Esophagus (tissue), 2 donors: ENCODE results near the gene TMEM98. TPM values are rescaled to one million over a fixed set of nuclear protein-coding genes. Genes with fewer than 3 reads are reported as not detected.
"Not testable (repeated sequence)": the region's sequence is repeated elsewhere in the genome, so short reads cannot be mapped to it uniquely, and the experiment has no call there.

Source experiments
- H3K27ac ChIP-seq, 2 donors: one replicate each; pipeline ENCODE4 v1.5.1; 2013; ENCODE audit warnings: low read depth in 2 of 2, mild to moderate bottlenecking in 2 of 2, inconsistent platforms in 1 of 2, low read length in 1 of 2, moderate library complexity in 1 of 2
- H3K27me3 ChIP-seq, 2 donors: one replicate each; pipeline ENCODE4 v1.6.1; 2013; ENCODE audit warnings: low read length in 2 of 2, control low read depth in 1 of 2, mild to moderate bottlenecking in 1 of 2; ENCODE audit not compliant: insufficient read depth in 2 of 2, control insufficient read depth in 1 of 2
- H3K36me3 ChIP-seq, 2 donors: one replicate each; pipeline ENCODE4 v1.6.1; 2013; ENCODE audit warnings: low read length in 1 of 2; ENCODE audit not compliant: control insufficient read depth in 2 of 2, insufficient read depth in 2 of 2
- H3K4me1 ChIP-seq, 2 donors: one replicate each; pipeline ENCODE4 v1.6.1; 2013; ENCODE audit warnings: low read length in 1 of 2; ENCODE audit not compliant: control insufficient read depth in 2 of 2, insufficient read depth in 2 of 2
- H3K4me3 ChIP-seq, 2 donors: one replicate each; pipeline ENCODE4 v1.5.1; 2013; ENCODE audit warnings: low read length in 2 of 2, mild to moderate bottlenecking in 2 of 2, low read depth in 1 of 2, moderate library complexity in 1 of 2
- H3K9me3 ChIP-seq, 2 donors: one replicate each; pipeline ENCODE4 v1.6.1; 2013; ENCODE audit warnings: mild to moderate bottlenecking in 2 of 2, low read depth in 1 of 2, low read length in 1 of 2, moderate library complexity in 1 of 2; ENCODE audit not compliant: control insufficient read depth in 2 of 2, insufficient read depth in 1 of 2
- WGBS, 2 donors: extraction: QIAGEN DNeasy Blood & Tissue Kit; methylation state at CpG; one replicate each; pipeline ENCODE4 v1.1.7; 2013; 5-methylcytosine and 5-hydroxymethylcytosine counted together
- polyA plus RNA-seq, 2 donors: library from polyadenylated mRNA; stranded (reverse); fragments of 200-250 nt; gene quantifications; one replicate each; pipeline ENCODE4 v1.2.3, GENCODE V29; 2013
- donor health status: healthy with polysubstance abuse.
- donor health status: Bipolar disorder and iron deficiency.

Gene TMEM98
- polyA plus RNA-seq, 2 donors: 6.0 to 18.2 TPM

- H3K9me3 ChIP-seq: no peaks in the 10 kb centered on the region
- no peaks in the 10 kb centered on the region for H3K36me3 ChIP-seq
- H3K4me3 ChIP-seq: no peak overlapping the region
- H3K27ac ChIP-seq: no peak overlapping the region
- WGBS, 2 donors: 34 to 47% methylated on average over 3 of the region's 3 CpGs
- H3K27me3 ChIP-seq: no peaks in the 10 kb centered on the region
- no peaks in the 10 kb centered on the region for H3K4me1 ChIP-seq
These were observed 34.4 kb downstream of the TMEM98 start for GRCh38 chr17:32962320-32962711.

- Histone ChIP-seq H3K4me3 (no peak overlapping the region), H3K27ac (no peak overlapping the region), H3K4me1 (no peaks in the 10 kb centered on the region), H3K27me3 (no peaks in the 10 kb centered on the region), H3K36me3 (no peaks in the 10 kb centered on the region), H3K9me3 (no peaks in the 10 kb centered on the region)
- WGBS, 2 donors: 79 to 85% methylated on average over 11 of the region's 11 CpGs
These were observed 36.6 kb downstream of the TMEM98 start for GRCh38 chr17:32964541-32964940.

- not testable (repeated sequence) for H3K4me3 ChIP-seq, H3K9me3 ChIP-seq, H3K36me3 ChIP-seq, H3K27me3 ChIP-seq, H3K27ac ChIP-seq, H3K4me1 ChIP-seq
- WGBS, 2 donors: 79 to 83% methylated on average over 4 of the region's 4 CpGs
These were observed 41.3 kb downstream of the TMEM98 start for GRCh38 chr17:32969231-32969630.

GRCh38 chr17:32970281-32970680, 42.3 kb downstream of the TMEM98 start:
- Histone ChIP-seq H3K27me3 (no peaks in the 10 kb centered on the region), H3K4me1 (no peaks in the 10 kb centered on the region), H3K4me3 (no peak overlapping the region), H3K9me3 (no peaks in the 10 kb centered on the region), H3K27ac (no peak overlapping the region), H3K36me3 (no peaks in the 10 kb centered on the region)
- 68 to 72% methylated on average over 3 of the region's 3 CpGs for WGBS, 2 donors

- Histone ChIP-seq H3K4me3 (no peak overlapping the region), H3K4me1 (no peaks in the 10 kb centered on the region), H3K27ac (no peak overlapping the region), H3K9me3 (no peaks in the 10 kb centered on the region), H3K27me3 (no peaks in the 10 kb centered on the region), H3K36me3 (no peaks in the 10 kb centered on the region)
- 47 to 75% methylated on average over 1 of the region's 1 CpG for WGBS, 2 donors
These were observed 43.2 kb downstream of the TMEM98 start for GRCh38 chr17:32971171-32971570.

GRCh38 chr17:32976131-32976530, 48.2 kb downstream of the TMEM98 start:
- no peak overlapping the region for H3K4me3 ChIP-seq
- H3K27me3 ChIP-seq: no peaks in the 10 kb centered on the region
- H3K27ac ChIP-seq: no peak overlapping the region
- no peaks in the 10 kb centered on the region for H3K36me3 ChIP-seq
- H3K4me1 ChIP-seq: no peaks in the 10 kb centered on the region
- WGBS, 2 donors: 63 to 67% methylated on average over 4 of the region's 4 CpGs
- peaks cover 0 to under 1% of the 10 kb centered on the region in 2 donors for H3K9me3 ChIP-seq

- Histone ChIP-seq H3K36me3 (no peaks in the 10 kb centered on the region), H3K27me3 (no peaks in the 10 kb centered on the region), H3K9me3 (peaks cover 0 to 5% of the 10 kb centered on the region in 2 donors), H3K27ac (no peak overlapping the region), H3K4me1 (no peaks in the 10 kb centered on the region), H3K4me3 (no peak overlapping the region)
- WGBS, 2 donors: 86 to 88% methylated on average over 1 of the region's 1 CpG
These were observed 48.7 kb downstream of the TMEM98 start for GRCh38 chr17:32976605-32977004.

- Histone ChIP-seq H3K4me1 (no peaks in the 10 kb centered on the region), H3K4me3 (no peak overlapping the region), H3K27ac (no peak overlapping the region), H3K36me3 (no peaks in the 10 kb centered on the region), H3K27me3 (no peaks in the 10 kb centered on the region), H3K9me3 (peaks cover 0 to 5% of the 10 kb centered on the region in 2 donors)
- WGBS, 2 donors: 73 to 85% methylated on average over 2 of the region's 2 CpGs
These were observed 52.3 kb downstream of the TMEM98 start for GRCh38 chr17:32980230-32980629.

GRCh38 chr17:32981611-32982010, 53.7 kb downstream of the TMEM98 start:
- H3K4me3 ChIP-seq, H3K27ac ChIP-seq, H3K27me3 ChIP-seq, H3K9me3 ChIP-seq, H3K4me1 ChIP-seq, H3K36me3 ChIP-seq: not testable (repeated sequence)
- WGBS, 2 donors: 63 to 92% methylated on average over 3 of the region's 3 CpGs

- Histone ChIP-seq H3K4me1 (no peaks in the 10 kb centered on the region), H3K27me3 (no peaks in the 10 kb centered on the region), H3K4me3 (no peak overlapping the region), H3K36me3 (no peaks in the 10 kb centered on the region), H3K9me3 (peaks cover 0 to 6% of the 10 kb centered on the region in 2 donors), H3K27ac (no peak overlapping the region)
- WGBS, 2 donors: 73 to 78% methylated on average over 4 of the region's 4 CpGs
These were observed 57.2 kb downstream of the TMEM98 start for GRCh38 chr17:32985050-32985756.
